Right forelimb (tissue), 1 donor: ENCODE measurements around the gene TOR1A.

Experiments
- DNase-seq: peaks from one replicate; pipeline ENCODE4 v3.0.0-alpha.2; 2018

The TOR1A gene, protein sequence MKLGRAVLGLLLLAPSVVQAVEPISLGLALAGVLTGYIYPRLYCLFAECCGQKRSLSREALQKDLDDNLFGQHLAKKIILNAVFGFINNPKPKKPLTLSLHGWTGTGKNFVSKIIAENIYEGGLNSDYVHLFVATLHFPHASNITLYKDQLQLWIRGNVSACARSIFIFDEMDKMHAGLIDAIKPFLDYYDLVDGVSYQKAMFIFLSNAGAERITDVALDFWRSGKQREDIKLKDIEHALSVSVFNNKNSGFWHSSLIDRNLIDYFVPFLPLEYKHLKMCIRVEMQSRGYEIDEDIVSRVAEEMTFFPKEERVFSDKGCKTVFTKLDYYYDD

GRCh38 chr9:129823935-129824601, at the start of gene TOR1A:
TSS of gene TOR1A (minus strand) at chr9:129824136. CDS start at chr9:129824085, 51 bp downstream.
- DNase-seq = peak; percentile 96

GRCh38 chr9:129871046-129871445, 47.1 kb upstream of the TOR1A start:
- DNase-seq = no peak

DNA sequence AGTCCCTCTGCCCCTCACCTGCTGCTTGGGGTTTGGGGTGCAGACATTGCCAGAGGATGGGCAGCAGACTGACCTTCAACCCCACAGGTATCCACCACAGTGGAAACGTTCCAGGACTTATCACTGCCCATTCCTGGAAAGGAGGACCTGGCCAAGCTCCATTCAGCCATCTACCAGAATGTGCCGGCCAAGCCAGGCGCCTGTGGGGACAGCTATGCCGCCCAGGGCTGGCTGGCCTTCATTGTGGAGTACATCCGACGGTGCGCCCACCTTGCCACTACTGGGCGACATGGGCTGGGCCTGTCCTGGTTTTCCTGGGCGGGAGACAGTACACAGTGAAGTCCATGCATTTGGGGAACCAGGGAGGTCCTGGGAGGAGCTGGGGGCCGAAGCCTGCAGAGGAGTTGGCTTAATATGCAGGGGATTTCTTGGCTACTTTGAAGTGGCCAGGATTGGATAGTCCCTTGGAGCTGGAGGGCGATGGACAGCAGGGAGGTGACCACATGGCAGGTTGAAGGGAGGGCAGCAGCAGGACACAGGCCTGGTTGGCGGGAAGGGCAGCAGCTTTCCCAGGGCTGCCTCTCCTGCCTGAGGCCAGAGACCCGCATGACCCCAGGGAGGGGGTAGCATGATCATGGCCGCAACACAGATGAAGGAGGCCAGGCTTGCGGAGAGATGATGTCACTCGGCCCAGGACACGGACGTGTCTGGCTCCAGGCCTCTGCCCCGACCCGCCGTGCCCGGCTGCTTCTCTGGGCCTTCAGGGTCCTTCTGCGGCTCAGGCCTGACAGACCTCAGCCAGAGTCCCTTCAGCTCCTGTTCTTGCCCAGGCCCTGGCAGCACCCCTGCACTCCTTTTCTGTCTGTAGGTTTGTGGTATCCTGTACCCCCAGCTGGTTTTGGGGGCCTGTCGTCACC, 45.9 kb upstream of the TOR1A start:
- DNase-seq = no peak

GRCh38 chr9:129868872-129869486, 45.0 kb upstream of the TOR1A start:
- no peak for DNase-seq

DNA sequence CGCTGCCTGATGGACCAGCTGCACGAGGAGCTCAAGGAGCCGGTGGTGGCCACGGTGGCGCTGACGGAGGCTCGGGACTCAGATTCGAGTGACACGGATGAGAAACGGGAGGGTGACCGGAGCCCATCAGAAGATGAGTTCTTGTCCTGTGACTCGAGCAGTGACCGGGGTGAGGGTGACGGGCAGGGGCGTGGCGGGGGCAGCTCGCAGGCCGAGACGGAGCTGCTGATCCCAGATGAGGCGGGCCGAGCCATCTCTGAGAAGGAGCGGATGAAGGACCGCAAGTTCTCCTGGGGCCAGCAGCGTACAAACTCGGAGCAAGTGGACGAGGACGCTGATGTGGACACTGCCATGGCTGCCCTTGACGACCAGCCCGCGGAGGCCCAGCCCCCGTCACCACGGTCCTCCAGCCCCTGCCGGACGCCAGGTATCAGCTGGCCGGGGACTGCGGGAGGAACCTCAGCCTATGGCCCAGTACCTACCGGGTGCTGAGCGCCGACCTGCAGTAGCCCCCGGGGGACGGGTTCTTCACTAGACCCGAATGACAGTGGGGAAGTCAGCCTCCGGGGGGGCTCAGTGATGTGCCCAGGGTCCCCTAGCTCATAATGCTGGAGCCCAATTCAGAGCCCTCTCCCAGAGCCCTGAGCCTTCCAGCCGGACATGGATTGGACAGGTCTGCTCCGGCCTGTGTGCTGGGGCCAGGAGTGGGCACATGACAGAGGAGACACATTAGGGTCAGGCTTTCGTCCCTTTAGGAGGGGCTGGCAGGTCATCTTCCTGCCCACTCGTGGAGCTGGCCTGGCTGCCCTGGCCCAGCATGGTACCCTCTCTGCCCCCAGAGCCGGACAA, 44.3 kb upstream of the TOR1A start:
- no peak for DNase-seq

DNA sequence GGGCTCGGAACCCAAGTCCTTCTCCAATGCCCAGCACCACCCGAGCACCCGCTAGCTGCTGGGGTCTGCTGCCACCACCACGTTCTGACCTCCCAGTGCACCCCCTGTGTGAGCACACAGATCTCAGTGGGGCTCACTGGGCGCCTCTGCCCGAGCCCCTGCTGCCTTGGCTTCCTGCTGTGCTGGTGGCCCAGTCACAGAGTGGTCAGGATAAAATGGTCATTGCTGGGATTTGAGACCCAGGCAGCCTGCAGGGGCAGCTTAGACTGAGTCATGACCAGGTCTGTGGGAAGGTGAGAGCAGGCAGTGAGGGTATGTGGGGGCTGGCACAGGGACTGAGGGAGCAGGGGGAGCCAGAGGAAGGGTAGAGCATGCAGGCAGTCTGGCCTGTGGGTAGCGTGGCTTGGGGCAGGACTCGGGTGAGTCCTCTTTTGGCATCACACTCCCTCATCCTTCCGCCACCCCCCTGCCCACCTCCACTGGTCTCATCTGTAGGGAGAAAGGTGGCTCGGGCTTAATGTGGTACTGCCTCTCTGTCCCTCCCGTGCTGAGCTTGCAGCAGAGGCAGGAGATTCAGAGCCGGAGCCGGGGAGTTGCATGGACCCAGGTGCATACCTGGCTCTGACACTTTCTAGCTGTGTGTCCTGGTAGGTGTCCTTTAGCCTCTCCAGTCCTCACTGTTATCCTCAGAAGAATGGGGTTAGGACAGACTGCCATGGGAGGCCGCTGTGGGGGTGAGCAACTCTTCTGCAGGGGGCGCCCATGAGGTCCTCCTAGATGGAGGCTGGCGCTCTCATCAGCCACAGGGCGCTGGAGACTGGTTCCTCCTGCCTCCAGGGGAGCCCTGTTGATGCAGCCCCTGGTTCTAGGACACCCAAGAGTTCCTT, 43.4 kb upstream of the TOR1A start:
- no peak for DNase-seq

GRCh38 chr9:129866394-129867135, 42.6 kb upstream of the TOR1A start:
- DNase-seq = no peak

GRCh38 chr9:129865668-129866320, 41.9 kb upstream of the TOR1A start:
- no peak for DNase-seq

- no peak for DNase-seq
Observed at GRCh38 chr9:129864991-129865647, 41.2 kb upstream of the TOR1A start.

DNA sequence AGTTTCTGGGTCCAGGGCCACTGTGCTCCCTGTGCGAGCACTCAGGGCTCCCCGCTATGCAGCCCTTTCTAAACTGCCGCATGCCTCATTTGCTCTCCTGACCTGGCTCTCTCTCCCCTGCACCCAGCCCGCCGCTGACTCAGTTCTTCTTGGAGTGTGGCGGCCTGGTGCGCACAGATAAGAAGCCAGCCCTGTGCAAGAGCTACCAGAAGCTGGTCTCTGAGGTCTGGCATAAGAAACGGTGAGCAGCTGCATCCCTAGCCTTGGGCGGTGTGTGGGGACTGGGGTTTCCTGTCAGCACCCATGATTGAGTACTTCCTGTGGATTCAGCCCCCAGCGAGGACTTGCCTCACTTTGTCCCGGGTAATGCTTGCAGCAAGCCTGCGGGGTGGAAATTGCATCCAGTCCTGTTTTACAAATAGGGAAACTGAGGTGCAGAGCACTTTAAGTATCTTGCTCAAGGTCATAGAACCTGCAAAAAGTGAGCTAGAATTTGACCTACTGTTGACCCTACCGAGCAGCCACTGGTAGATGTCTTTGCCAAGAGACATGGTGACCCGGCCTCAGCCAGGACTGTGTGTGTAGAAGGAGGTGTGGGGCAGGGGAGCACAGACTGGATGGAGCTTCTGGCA, 39.2 kb upstream of the TOR1A start:
- no peak for DNase-seq

DNA sequence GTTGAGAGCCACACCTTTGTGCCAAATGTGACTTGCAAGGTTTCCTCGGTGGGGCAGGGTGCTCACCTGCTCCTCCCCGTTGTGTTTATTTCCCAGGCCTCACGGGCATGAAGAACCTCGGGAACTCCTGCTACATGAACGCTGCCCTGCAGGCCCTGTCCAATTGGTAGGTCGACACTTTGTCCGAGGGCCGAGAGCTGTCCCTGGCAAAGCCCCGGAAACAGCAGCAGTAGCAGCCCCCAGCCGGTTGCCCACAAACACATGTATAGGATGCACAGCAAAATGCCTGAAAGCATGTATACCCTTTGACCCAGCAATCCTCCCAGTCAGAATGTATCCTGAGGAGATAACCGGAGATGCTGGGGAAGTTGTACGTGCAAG, 37.5 kb upstream of the TOR1A start:
- DNase-seq = no peak

DNA sequence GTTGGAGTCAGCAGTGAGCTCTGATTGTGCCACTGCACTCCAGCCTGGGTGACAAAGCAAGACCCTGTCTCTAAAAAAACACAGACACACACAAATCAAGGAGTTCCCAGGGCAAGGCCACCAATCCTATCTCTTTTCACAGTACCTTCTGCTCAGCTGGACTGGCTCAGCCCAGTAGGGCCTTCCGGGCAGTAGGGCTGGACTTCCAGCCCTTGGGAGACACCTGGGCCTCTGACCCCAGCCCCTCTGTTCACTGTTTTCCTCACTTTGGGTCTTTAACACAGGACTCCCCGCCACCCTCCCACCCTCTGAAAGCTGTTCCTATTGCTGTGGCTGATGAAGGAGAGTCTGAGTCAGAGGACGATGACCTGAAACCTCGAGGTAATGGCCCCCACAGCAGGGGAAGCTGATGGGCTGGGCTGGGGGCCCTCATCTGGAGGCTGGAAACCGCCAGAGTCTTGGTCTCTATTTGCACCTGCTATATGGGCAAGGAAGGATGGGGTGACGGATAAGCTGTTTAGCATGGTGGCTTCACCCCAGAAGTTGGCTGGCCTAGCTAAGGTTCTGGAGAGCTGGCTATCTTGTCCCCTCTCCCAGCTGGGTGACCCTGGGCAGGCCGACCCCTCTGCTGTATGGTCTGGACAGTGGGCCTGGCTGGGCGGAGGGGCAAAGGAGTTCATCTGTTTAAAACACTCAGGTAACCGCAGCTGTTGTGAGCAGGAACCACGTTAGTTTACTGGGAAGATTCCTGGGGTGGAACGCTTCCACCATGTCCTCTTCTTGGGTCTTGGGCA, 36.9 kb upstream of the TOR1A start:
- DNase-seq = no peak

DNA sequence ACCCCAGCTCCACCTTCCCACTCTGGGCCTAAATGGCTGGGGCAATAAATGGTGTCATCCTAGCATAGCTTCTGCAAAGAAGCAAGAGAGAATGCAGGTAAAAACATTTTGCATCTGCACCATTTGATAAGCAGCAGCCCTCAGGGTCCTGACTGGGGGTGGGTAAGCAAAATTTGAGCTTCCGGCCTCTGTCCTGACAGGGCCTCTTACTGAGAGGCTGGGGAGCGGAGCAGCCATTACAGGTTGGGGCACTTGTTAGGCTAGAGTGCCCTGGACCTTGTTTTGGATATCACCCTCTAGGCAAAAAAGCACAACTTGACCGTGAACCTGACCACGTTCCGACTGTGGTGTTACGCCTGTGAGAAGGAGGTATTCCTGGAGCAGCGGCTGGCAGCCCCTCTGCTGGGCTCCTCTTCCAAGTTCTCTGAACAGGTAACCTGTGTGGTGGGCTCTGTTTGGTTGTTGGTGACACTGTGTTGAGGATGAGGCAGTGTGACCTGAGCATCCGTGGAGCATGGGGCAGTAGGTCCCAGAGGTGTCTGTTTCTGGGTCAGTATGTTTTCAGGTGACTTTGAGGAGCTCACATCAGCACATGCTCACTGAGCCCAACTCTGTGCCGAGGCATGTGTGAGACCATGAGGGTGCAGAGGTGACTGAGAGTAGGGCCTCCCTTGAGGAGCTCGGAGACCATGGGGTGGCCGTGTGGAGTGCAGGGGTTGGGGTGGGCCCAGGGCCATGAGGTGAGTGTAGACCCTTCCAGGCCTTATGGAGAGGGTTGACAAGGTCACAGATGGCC, 34.4 kb upstream of the TOR1A start:
- no peak for DNase-seq

- no peak for DNase-seq
Observed at GRCh38 chr9:129857207-129857606, 33.3 kb upstream of the TOR1A start.

GRCh38 chr9:129854588-129855110, 30.7 kb upstream of the TOR1A start:
- no peak for DNase-seq

GRCh38 chr9:129853614-129854013, 29.7 kb upstream of the TOR1A start:
- no peak for DNase-seq

DNA sequence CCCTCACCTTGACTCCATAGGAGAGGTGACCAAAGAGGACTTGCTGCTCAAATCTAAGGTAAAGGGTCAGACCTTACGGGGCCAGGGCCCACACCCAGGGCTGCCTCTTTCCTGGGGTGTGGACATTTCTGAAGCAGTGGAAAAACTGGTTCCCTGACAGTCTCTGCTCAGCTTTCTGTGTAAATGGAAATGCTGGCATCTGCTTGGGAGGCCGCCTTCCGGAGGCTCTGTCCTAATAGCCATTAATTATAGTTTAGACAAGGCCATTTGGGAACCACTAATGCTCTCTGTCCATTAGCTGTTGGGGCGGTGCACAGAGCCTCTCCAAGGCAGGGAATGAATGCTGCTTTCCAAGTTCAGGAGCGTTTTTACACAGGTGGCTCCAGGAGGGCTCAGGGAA, 28.6 kb upstream of the TOR1A start:
- DNase-seq = no peak
